HEK293 (cell line): Measurements from ENCODE around the gene TNNT3.
"Not testable (repeated sequence)": the region's sequence is repeated elsewhere in the genome, so short reads cannot be mapped to it uniquely, and the experiment has no call there.

Experiments used
- CTCF ChIP-seq: fragments of 450-650 bp; formaldehyde crosslinking; IDR thresholded peaks from 2 replicates; pipeline ENCODE4 v1.5.1; 2016; ENCODE audit warnings: missing biosample characterization, missing genetic modification characterization
- KLF1 ChIP-seq: fragments of 450-650 bp; formaldehyde crosslinking; IDR thresholded peaks from 2 replicates; pipeline ENCODE4 v1.5.1; 2016; ENCODE audit warnings: missing biosample characterization, missing genetic modification characterization
- TSHZ1 ChIP-seq: fragments of 450-650 bp; formaldehyde crosslinking; IDR thresholded peaks from 2 replicates; pipeline ENCODE4 v1.5.1; 2016; ENCODE audit warnings: missing biosample characterization, missing genetic modification characterization, borderline replicate concordance
- ZNF23 ChIP-seq: fragments of 450-650 bp; formaldehyde crosslinking; IDR thresholded peaks from 2 replicates; pipeline ENCODE4 v1.5.1; 2016; ENCODE audit warnings: missing biosample characterization, missing genetic modification characterization, borderline replicate concordance
- ZNF239 ChIP-seq: fragments of 450-650 bp; formaldehyde crosslinking; IDR thresholded peaks from 2 replicates; pipeline ENCODE4 v1.5.1; 2016; ENCODE audit warnings: missing biosample characterization, missing genetic modification characterization
- ZNF302 ChIP-seq: fragments of 450-650 bp; formaldehyde crosslinking; IDR thresholded peaks from 2 replicates; pipeline ENCODE4 v1.5.1; 2016; ENCODE audit warnings: missing biosample characterization, missing genetic modification characterization, low read depth
- ZNF558 ChIP-seq: fragments of 450-650 bp; formaldehyde crosslinking; IDR thresholded peaks from 2 replicates; pipeline ENCODE4 v1.5.1; 2016; ENCODE audit warnings: missing biosample characterization, missing genetic modification characterization
- ZNF596 ChIP-seq: fragments of 450-650 bp; IDR thresholded peaks from 2 replicates; pipeline ENCODE4 v1.5.0; 2018; ENCODE audit warnings: missing biosample characterization, mild to moderate bottlenecking, missing genetic modification characterization, moderate library complexity
- TF ChIP-seq, protein P1 (sequence below): fragments of 450-650 bp; formaldehyde crosslinking; optimal IDR thresholded peaks from 2 replicates; pipeline ENCODE3; 2016; ENCODE audit warnings: missing biosample characterization, mild to moderate bottlenecking, missing genetic modification characterization
- TF ChIP-seq, protein P2 (sequence below): fragments of 450-650 bp; formaldehyde crosslinking; IDR thresholded peaks from 2 replicates; pipeline ENCODE4 v1.5.1; 2016; ENCODE audit warnings: missing biosample characterization, missing genetic modification characterization

DNA sequence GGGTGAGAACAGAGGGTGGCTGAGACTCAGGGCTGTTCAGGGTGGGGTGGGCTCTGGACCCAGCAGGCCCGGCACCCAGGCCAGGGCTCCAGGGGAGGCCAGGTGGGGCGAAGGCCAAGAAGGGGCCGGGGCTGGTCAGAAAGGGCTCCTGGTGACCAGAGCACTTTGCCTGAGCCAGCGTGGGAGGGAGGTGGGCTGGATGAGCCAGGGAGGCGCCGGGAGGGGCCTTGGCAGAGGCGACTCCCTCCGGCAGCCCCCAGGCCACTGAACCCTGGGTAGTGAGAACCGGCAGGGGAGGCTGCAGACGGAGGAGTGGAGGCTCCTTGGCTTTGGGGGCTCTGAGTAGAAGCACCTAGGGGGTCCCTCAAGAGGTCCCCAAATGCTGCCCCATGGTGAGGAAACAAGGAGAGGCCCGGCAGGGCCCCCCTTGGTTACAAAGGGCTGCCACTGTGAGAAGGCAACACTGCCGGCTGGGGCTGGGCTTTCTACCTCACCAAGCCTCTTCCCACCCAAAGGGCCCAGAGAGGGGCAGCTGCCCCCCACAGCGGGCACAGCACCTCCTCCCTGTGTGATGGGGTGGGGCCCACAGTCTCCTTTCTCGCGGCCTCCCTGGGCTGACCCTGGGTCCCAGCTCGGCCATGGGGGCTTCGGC is 44.9 kb upstream of the TNNT3 start:
- not testable (repeated sequence) for TF ChIP-seq CTCF (tag by site-specific recombination); TSHZ1 (tag by site-specific recombination); ZNF596; ZNF23; ZNF239 (tag by site-specific recombination); ZNF302 (tag by site-specific recombination); ZNF558 (tag by site-specific recombination); KLF1 (tag by site-specific recombination)
- TF ChIP-seq, protein P1, sequence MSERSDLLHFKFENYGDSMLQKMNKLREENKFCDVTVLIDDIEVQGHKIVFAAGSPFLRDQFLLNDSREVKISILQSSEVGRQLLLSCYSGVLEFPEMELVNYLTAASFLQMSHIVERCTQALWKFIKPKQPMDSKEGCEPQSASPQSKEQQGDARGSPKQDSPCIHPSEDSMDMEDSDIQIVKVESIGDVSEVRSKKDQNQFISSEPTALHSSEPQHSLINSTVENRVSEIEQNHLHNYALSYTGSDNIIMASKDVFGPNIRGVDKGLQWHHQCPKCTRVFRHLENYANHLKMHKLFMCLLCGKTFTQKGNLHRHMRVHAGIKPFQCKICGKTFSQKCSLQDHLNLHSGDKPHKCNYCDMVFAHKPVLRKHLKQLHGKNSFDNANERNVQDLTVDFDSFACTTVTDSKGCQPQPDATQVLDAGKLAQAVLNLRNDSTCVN (tag by site-specific recombination) = not testable (repeated sequence)
- TF ChIP-seq, protein P2, sequence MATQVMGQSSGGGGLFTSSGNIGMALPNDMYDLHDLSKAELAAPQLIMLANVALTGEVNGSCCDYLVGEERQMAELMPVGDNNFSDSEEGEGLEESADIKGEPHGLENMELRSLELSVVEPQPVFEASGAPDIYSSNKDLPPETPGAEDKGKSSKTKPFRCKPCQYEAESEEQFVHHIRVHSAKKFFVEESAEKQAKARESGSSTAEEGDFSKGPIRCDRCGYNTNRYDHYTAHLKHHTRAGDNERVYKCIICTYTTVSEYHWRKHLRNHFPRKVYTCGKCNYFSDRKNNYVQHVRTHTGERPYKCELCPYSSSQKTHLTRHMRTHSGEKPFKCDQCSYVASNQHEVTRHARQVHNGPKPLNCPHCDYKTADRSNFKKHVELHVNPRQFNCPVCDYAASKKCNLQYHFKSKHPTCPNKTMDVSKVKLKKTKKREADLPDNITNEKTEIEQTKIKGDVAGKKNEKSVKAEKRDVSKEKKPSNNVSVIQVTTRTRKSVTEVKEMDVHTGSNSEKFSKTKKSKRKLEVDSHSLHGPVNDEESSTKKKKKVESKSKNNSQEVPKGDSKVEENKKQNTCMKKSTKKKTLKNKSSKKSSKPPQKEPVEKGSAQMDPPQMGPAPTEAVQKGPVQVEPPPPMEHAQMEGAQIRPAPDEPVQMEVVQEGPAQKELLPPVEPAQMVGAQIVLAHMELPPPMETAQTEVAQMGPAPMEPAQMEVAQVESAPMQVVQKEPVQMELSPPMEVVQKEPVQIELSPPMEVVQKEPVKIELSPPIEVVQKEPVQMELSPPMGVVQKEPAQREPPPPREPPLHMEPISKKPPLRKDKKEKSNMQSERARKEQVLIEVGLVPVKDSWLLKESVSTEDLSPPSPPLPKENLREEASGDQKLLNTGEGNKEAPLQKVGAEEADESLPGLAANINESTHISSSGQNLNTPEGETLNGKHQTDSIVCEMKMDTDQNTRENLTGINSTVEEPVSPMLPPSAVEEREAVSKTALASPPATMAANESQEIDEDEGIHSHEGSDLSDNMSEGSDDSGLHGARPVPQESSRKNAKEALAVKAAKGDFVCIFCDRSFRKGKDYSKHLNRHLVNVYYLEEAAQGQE (tag by site-specific recombination) = not testable (repeated sequence)
